Stimulated activated CD4-positive, alpha-beta T cell treated with anti-CD3 and anti-CD28 coated beads, TNF-alpha, amount 100 ng/mL, for 1 hour (primary cell): ENCODE measurements around the gene RBMS1.

ENCODE experiments used
- DNase-seq, 3 donors: peaks; one replicate each; pipeline ENCODE4 v3.0.0-alpha.2; 2020; ENCODE audit warnings: low read depth in 3 of 3, low spot score in 1 of 3

Gene RBMS1

GRCh38 chr2:160309585-160309984 lies 184.0 kb downstream of the RBMS1 start:
- no peak for DNase-seq

- DNase-seq, result no peak
These were observed 184.7 kb downstream of the RBMS1 start for GRCh38 chr2:160308915-160309314.

GRCh38 chr2:160308476-160308875 lies 185.1 kb downstream of the RBMS1 start:
- no peak for DNase-seq

- DNase-seq, result no peak
These were observed 186.6 kb downstream of the RBMS1 start for GRCh38 chr2:160306985-160307384.

- DNase-seq, result no peak
These were observed 188.4 kb downstream of the RBMS1 start for GRCh38 chr2:160305081-160305750.

- no peak for DNase-seq
These were observed 190.1 kb downstream of the RBMS1 start for GRCh38 chr2:160303527-160303926.

GRCh38 chr2:160303076-160303475 lies 190.5 kb downstream of the RBMS1 start:
- no peak for DNase-seq

GRCh38 chr2:160301420-160301819 lies 192.2 kb downstream of the RBMS1 start:
- DNase-seq, result no peak

- no peak for DNase-seq
These were observed 193.4 kb downstream of the RBMS1 start for GRCh38 chr2:160300203-160300602.

- no peak for DNase-seq
These were observed 194.1 kb downstream of the RBMS1 start for GRCh38 chr2:160299540-160299939.

- DNase-seq, result no peak
These were observed 194.6 kb downstream of the RBMS1 start for GRCh38 chr2:160298960-160299359.

- no peak for DNase-seq
These were observed 197.9 kb downstream of the RBMS1 start for GRCh38 chr2:160295519-160296207.

- no peak for DNase-seq
These were observed 198.7 kb downstream of the RBMS1 start for GRCh38 chr2:160294889-160295288.

GRCh38 chr2:160294339-160294803 lies 199.2 kb downstream of the RBMS1 start:
- DNase-seq, result no peak

- DNase-seq, result no peak
These were observed 200.1 kb downstream of the RBMS1 start for GRCh38 chr2:160293391-160294091.

GRCh38 chr2:160292225-160292624 lies 201.4 kb downstream of the RBMS1 start:
- DNase-seq, result no peak

- no peak for DNase-seq
These were observed 202.2 kb downstream of the RBMS1 start for GRCh38 chr2:160291382-160291781.

GRCh38 chr2:160290598-160290997 lies 203.0 kb downstream of the RBMS1 start:
- DNase-seq, result no peak

GRCh38 chr2:160289831-160290230 lies 203.8 kb downstream of the RBMS1 start:
- DNase-seq, result no peak

GRCh38 chr2:160289126-160289525 lies 204.5 kb downstream of the RBMS1 start:
- no peak for DNase-seq

GRCh38 chr2:160288324-160288723 lies 205.3 kb downstream of the RBMS1 start:
- no peak for DNase-seq

GRCh38 chr2:160287476-160287875 lies 206.1 kb downstream of the RBMS1 start:
- no peak for DNase-seq
